ENCODE results near the gene ABLIM1.

ABLIM1 gene

GRCh38 chr10:114652402-114653368 is 5.4 kb downstream of the ABLIM1 start:
- TF ChIP-seq EGR1 (IDR thresholded peaks at IDR 0.05) (no peak), MAX (IDR thresholded peaks at IDR 0.05) (no peak)
- TF ChIP-seq, protein P1, sequence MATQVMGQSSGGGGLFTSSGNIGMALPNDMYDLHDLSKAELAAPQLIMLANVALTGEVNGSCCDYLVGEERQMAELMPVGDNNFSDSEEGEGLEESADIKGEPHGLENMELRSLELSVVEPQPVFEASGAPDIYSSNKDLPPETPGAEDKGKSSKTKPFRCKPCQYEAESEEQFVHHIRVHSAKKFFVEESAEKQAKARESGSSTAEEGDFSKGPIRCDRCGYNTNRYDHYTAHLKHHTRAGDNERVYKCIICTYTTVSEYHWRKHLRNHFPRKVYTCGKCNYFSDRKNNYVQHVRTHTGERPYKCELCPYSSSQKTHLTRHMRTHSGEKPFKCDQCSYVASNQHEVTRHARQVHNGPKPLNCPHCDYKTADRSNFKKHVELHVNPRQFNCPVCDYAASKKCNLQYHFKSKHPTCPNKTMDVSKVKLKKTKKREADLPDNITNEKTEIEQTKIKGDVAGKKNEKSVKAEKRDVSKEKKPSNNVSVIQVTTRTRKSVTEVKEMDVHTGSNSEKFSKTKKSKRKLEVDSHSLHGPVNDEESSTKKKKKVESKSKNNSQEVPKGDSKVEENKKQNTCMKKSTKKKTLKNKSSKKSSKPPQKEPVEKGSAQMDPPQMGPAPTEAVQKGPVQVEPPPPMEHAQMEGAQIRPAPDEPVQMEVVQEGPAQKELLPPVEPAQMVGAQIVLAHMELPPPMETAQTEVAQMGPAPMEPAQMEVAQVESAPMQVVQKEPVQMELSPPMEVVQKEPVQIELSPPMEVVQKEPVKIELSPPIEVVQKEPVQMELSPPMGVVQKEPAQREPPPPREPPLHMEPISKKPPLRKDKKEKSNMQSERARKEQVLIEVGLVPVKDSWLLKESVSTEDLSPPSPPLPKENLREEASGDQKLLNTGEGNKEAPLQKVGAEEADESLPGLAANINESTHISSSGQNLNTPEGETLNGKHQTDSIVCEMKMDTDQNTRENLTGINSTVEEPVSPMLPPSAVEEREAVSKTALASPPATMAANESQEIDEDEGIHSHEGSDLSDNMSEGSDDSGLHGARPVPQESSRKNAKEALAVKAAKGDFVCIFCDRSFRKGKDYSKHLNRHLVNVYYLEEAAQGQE (IDR thresholded peaks at IDR 0.05; ENCODE audit: low read depth), result no peak

- no peak for TF ChIP-seq TAF1 (IDR thresholded peaks at IDR 0.05; ENCODE audit: low read depth)
- TF ChIP-seq EP300 (IDR thresholded peaks at IDR 0.05; ENCODE audit: borderline replicate concordance), result no peak
- no peak for TF ChIP-seq FOXM1 (IDR thresholded peaks at IDR 0.05; ENCODE audit: borderline replicate concordance, low read depth)
- TF ChIP-seq RAD21 (IDR thresholded peaks at IDR 0.05; ENCODE audit: low read depth), result no peak
- TF ChIP-seq, protein P2, sequence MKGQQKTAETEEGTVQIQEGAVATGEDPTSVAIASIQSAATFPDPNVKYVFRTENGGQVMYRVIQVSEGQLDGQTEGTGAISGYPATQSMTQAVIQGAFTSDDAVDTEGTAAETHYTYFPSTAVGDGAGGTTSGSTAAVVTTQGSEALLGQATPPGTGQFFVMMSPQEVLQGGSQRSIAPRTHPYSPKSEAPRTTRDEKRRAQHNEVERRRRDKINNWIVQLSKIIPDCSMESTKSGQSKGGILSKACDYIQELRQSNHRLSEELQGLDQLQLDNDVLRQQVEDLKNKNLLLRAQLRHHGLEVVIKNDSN (IDR thresholded peaks at IDR 0.05), result no peak
- TF ChIP-seq YY1 (IDR thresholded peaks at IDR 0.05; ENCODE audit: low read depth), result no peak
- TF ChIP-seq TCF12 (IDR thresholded peaks at IDR 0.05; ENCODE audit: low read depth), result no peak
- TF ChIP-seq MAX (IDR thresholded peaks at IDR 0.05), result no peak
- TF ChIP-seq EGR1 (IDR thresholded peaks at IDR 0.05), result no peak
- TF ChIP-seq TEAD4 (IDR thresholded peaks at IDR 0.05), result no peak
- TF ChIP-seq CREB1 (IDR thresholded peaks at IDR 0.05; ENCODE audit: low read depth), result no peak
- no peak for TF ChIP-seq CEBPB (IDR thresholded peaks at IDR 0.05)
- TF ChIP-seq, protein P1 (IDR thresholded peaks at IDR 0.05; ENCODE audit: low read depth), result no peak
- TF ChIP-seq ZBTB7A (IDR thresholded peaks at IDR 0.05; ENCODE audit: low read depth), result no peak
- no peak for TF ChIP-seq NFIC (IDR thresholded peaks at IDR 0.05)
Measured at GRCh38 chr10:114650831-114651230, 7.2 kb downstream of the ABLIM1 start.

DNA sequence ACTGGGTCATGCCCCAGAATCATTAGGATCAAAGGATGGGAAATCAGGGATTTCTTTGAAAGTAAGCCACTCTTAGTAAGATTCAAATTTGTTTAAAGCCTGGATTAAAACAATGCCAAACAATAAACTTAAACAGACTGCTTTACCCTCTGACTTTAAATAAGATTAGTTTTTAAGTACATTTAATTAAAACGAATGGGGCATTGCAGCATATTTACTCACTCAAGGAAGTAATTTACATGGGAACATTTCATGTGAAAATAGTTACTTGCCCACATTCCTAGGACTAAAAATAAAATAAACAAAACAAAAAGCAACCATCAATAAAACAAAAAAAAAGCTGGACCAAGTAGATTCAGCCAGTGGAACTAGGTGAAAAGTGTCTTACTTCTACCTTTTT is 7.8 kb downstream of the ABLIM1 start:
- TF ChIP-seq, protein P1 (IDR thresholded peaks at IDR 0.05; ENCODE audit: low read depth), result no peak
- TF ChIP-seq CREB1 (IDR thresholded peaks at IDR 0.05; ENCODE audit: low read depth) (no peak), ZBTB7A (IDR thresholded peaks at IDR 0.05; ENCODE audit: low read depth) (no peak)

DNA sequence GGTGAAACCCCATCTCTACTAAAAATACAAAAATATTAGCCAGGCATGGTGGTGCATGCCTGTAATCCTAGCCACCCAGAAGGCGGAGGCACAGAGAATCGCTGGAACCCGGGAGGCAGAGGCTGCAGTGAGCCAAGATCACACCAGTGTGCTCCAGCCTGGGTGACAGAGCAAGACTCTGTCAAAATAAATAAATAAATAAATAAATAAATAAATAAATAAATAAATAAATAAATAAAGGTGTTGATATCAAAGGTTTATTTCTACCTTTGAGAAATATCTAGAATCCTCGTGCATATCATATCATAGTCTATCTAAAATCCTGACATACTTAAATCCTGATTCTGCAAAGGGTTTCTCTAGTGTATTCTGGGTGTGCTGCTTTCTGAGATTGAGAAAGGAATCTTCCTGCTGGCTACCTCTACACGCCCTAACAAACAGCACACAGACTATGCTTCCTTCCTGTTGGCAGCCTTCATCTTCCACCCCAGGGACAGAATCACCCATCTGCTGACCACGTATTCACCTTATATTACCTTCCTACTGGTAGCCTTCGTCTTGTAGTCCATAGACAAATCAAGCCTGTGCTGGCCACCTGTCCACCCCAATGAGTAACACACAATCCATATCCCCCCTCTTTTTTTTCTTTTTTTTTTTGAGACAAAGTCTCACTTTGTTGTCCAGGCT is 8.7 kb downstream of the ABLIM1 start:
- TF ChIP-seq NFIC (IDR thresholded peaks at IDR 0.05) (no peak), TCF12 (IDR thresholded peaks at IDR 0.05; ENCODE audit: low read depth) (no peak), CREB1 (IDR thresholded peaks at IDR 0.05; ENCODE audit: low read depth) (no peak), MAX (IDR thresholded peaks at IDR 0.05) (no peak), YY1 (IDR thresholded peaks at IDR 0.05; ENCODE audit: low read depth) (no peak), FOXM1 (IDR thresholded peaks at IDR 0.05; ENCODE audit: borderline replicate concordance, low read depth) (no peak), TEAD4 (IDR thresholded peaks at IDR 0.05) (no peak), EGR1 (IDR thresholded peaks at IDR 0.05) (no peak), RAD21 (IDR thresholded peaks at IDR 0.05; ENCODE audit: low read depth) (no peak), ZBTB7A (IDR thresholded peaks at IDR 0.05; ENCODE audit: low read depth) (no peak), CEBPB (IDR thresholded peaks at IDR 0.05) (no peak), TAF1 (IDR thresholded peaks at IDR 0.05; ENCODE audit: low read depth) (no peak)
- TF ChIP-seq, protein P1 (IDR thresholded peaks at IDR 0.05; ENCODE audit: low read depth), result no peak
- TF ChIP-seq, protein P2 (IDR thresholded peaks at IDR 0.05), result no peak

Measured in Ishikawa (cell line).